Right lobe of liver (tissue), 6 donors: ENCODE results near the gene TRANK1. TPM values are rescaled to one million over a fixed set of nuclear protein-coding genes. Genes with fewer than 3 reads are reported as not detected.

Experiments
- ATAC-seq, 4 donors: fragments of 200-7000 bp; cut with Tn5 transposase; one replicate each; pipeline ENCODE4 v1.9.1; 2020; ENCODE audit warnings: mild to moderate bottlenecking in 4 of 4, moderate library complexity in 4 of 4
- DNase-seq, 3 donors: peaks; one replicate each; pipeline ENCODE4 v3.0.0-alpha.2; 2020
- H3K27ac ChIP-seq, 3 donors: fragments of 200-600 bp; one replicate each; pipeline ENCODE4 v1.8.0; 2022
- H3K27me3 ChIP-seq, 2 donors: fragments of 200-600 bp; one replicate each; pipeline ENCODE4 v1.8.0; 2022
- H3K36me3 ChIP-seq, 4 donors: fragments of 200-600 bp; sonication (generic) in 1 of 4; one replicate each; pipeline versions ENCODE4 v1.5.1 to v1.8.0; 2017 to 2022; ENCODE audit warnings: control low read depth in 1 of 4
- H3K4me1 ChIP-seq, 4 donors: fragments of 200-600 bp; sonication (generic) in 1 of 4; one replicate each; pipeline versions ENCODE4 v1.5.1 to v1.8.0; 2017 to 2022; ENCODE audit warnings: control low read depth in 1 of 4
- H3K4me3 ChIP-seq, 3 donors: fragments of 200-600 bp; one replicate each; pipeline ENCODE4 v1.8.0; 2022
- H3K9me3 ChIP-seq, 4 donors: fragments of 200-600 bp; sonication (generic) in 1 of 4; one replicate each; pipeline versions ENCODE4 v1.5.1 to v1.8.0; 2017 to 2022; ENCODE audit warnings: control low read depth in 1 of 4
- CTCF ChIP-seq, 4 donors: fragments of 200-600 bp in 3 of 4; fragments of 450-650 bp in 1 of 4; IDR thresholded peaks; one replicate each; pipeline versions ENCODE4 v1.5.1 to v1.8.0; 2016 to 2022; ENCODE audit warnings: antibody characterized with exemption in 4 of 4, mild to moderate bottlenecking in 2 of 4
- POLR2A ChIP-seq: fragments of 450-650 bp; IDR thresholded peaks from one replicate; pipeline ENCODE4 v1.6.1; 2017; ENCODE audit warnings: antibody characterized with exemption, mild to moderate bottlenecking
- WGBS: methylation state at CpG from one replicate; pipeline ENCODE4 v1.1.6; 2018; ENCODE audit warnings: low coverage, low lambda C conversion rate; ENCODE audit not compliant: insufficient coverage; ENCODE audit errors: missing lambda C conversion rate; 5-methylcytosine and 5-hydroxymethylcytosine counted together
- intact Hi-C, 2 donors: fragments of 100-400 bp; cut with DNase I; formaldehyde crosslinking; loops; one replicate each; pipeline versions ENCODE4 v1.11.2 to v1.14.1; 2022
- total RNA-seq, 6 experiments: library from RNA; depleted of rRNA in 2 of 6; stranded (reverse); fragments of >200 nt in 2 of 6; fragmentation: NEBNext Ultra II Directional in 3 of 6; extraction: Animal tissue kit (Norgen Biotek cat#: 25700) in 3 of 6; gene quantifications; one replicate each; pipeline versions ENCODE4 v1.1.0 to v1.2.4, GENCODE V29; 2016 to 2023
- donor health status: DM: no; HTN: yes; CAD: no.
- donor health status: DM: no; HTN: no; CAD: no.
- donor health status: DM: no; HTN: no; CAD: no.
- donor health status: DM: no; HTN: yes; CAD: no.
- donor health status: DM: no; HTN: yes; CAD: no.

The TRANK1 gene
- total RNA-seq, 6 experiments from 2014 or later: 8.8 to 33.9 (median 19.6) TPM

DNA sequence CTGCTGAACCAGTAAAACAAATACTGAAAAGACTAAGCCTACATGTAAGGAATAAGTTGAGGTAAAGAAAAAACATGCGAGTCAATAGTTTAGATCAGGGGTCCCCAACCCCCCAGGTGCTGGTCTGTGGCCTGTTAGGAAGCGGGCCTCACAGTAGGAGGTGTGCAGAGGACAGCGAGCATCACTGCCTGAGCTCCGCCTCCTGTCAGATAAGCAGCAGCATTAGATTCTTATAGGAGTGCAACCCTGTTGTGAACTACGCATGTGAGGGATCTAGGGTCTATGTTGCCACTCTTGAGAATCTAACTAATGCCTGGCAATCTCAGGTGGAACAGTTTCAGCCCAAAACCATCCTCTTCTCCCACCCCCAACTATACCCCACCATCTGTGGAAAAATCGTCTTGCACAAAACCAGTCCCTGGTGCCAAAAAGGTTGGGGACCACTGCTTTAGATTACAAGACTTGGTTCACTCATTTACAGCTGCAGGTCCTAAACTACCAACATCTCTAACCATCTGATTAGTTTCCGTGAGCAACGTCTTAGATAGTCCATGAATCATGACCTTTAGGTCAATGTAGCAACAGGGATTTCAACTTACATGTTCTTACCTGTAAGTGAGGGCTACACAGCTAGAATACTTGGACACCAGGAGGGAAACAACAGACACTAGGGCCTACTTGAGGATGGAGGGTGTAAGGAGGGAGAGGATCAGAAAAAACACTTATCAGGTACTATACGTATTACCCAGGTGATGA, 66.7 kb downstream of the TRANK1 start:
- no peak for ATAC-seq
- TF ChIP-seq CTCF (IDR thresholded peaks at IDR 0.05): no peak
- TF ChIP-seq POLR2A: no peak
- Histone ChIP-seq H3K4me3 (no peak overlapping the region), H3K27me3 (no peaks in the 10 kb centered on the region), H3K4me1 (peaks cover 0 to 3% (median 0%) of the 10 kb centered on the region in 4 donors), H3K9me3 (no peaks in the 10 kb centered on the region), H3K36me3 (peaks cover 0 to 2% (median 0%) of the 10 kb centered on the region in 4 donors), H3K27ac (no peak overlapping the region)
- intact Hi-C loops: no loop called here
- DNase-seq: no peak
- WGBS: 93% methylated on average over 8 of the region's 9 CpGs

GRCh38 chr3:36876181-36876936, 68.5 kb downstream of the TRANK1 start:
- H3K27me3 ChIP-seq: no peaks in the 10 kb centered on the region
- no peaks in the 10 kb centered on the region for H3K9me3 ChIP-seq
- peaks cover 0 to 3% (median 0%) of the 10 kb centered on the region in 4 donors for H3K4me1 ChIP-seq
- ATAC-seq (peak; percentile 71 to 81 (median 76)), DNase-seq (no peak)
- WGBS: 65% methylated on average over 7 of the region's 7 CpGs
- H3K36me3 ChIP-seq: no peaks in the 10 kb centered on the region
- no peak overlapping the region for H3K4me3 ChIP-seq
- H3K27ac ChIP-seq: peak overlapping the region in 1 of 3 donors; percentile 47
- TF ChIP-seq CTCF (IDR thresholded peaks at IDR 0.05) (no peak), POLR2A (no peak)
- intact Hi-C loops: no loop called here

- ATAC-seq (no peak), DNase-seq (no peak)
- intact Hi-C loops: no loop called here
- no peak overlapping the region for H3K27ac ChIP-seq
- WGBS: 72% methylated on average over 2 of the region's 3 CpGs
- no peaks in the 10 kb centered on the region for H3K27me3 ChIP-seq
- TF ChIP-seq POLR2A: no peak
- TF ChIP-seq CTCF (IDR thresholded peaks at IDR 0.05): no peak
- no peaks in the 10 kb centered on the region for H3K9me3 ChIP-seq
- H3K36me3 ChIP-seq: no peaks in the 10 kb centered on the region
- peaks cover 0 to 3% (median 0%) of the 10 kb centered on the region in 4 donors for H3K4me1 ChIP-seq
- no peak overlapping the region for H3K4me3 ChIP-seq
Measured at GRCh38 chr3:36875397-36875796, 69.5 kb downstream of the TRANK1 start.

DNA sequence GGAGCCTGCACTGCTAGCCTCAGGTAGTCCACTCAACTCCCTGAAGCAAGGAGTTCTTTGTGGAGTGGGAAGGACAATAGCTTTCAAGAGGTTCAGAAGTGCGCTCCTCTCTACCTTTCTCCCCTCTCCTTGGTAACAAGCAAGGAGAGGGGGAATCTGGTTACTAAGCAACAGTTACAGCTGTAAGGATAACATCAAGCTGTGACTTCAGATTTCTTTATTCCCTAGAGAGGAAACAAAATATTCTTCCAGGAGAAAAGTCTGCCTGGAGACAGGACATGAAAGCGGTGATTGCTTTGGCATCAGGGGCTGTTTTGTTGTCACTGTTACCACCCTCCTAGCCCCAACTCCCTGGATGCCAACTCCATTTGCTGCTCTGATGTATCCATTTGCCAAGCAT, 70.4 kb downstream of the TRANK1 start:
- WGBS: 93% methylated on average over 2 of the region's 2 CpGs
- peaks cover 0 to 3% (median 0%) of the 10 kb centered on the region in 4 donors for H3K4me1 ChIP-seq

More for the DNA sequence above, 70.4 kb downstream of the TRANK1 start:
- Histone ChIP-seq H3K36me3 (no peaks in the 10 kb centered on the region), H3K27me3 (no peaks in the 10 kb centered on the region), H3K4me3 (no peak overlapping the region), H3K9me3 (no peaks in the 10 kb centered on the region), H3K27ac (no peak overlapping the region)
- DNase-seq (no peak), ATAC-seq (no peak)
- TF ChIP-seq POLR2A (no peak), CTCF (IDR thresholded peaks at IDR 0.05) (no peak)
- intact Hi-C loops: no loop called here
